ENCODE data around the gene NXF1. TPM values are rescaled to one million over a fixed set of nuclear protein-coding genes. Genes with fewer than 3 reads are reported as not detected.
A peak's percentile ranks its signal among the peaks of the same experiment; 100 is the strongest.

The NXF1 gene
- 93.2 TPM for total RNA-seq
- long read RNA-seq, full-length matches to known transcripts = 5 of 52 reads
- long read RNA-seq, partial matches to known transcripts = 40 of 52 reads
- long read RNA-seq, other reads (novel, unspliced or antisense) = 7 of 52 reads

DNA sequence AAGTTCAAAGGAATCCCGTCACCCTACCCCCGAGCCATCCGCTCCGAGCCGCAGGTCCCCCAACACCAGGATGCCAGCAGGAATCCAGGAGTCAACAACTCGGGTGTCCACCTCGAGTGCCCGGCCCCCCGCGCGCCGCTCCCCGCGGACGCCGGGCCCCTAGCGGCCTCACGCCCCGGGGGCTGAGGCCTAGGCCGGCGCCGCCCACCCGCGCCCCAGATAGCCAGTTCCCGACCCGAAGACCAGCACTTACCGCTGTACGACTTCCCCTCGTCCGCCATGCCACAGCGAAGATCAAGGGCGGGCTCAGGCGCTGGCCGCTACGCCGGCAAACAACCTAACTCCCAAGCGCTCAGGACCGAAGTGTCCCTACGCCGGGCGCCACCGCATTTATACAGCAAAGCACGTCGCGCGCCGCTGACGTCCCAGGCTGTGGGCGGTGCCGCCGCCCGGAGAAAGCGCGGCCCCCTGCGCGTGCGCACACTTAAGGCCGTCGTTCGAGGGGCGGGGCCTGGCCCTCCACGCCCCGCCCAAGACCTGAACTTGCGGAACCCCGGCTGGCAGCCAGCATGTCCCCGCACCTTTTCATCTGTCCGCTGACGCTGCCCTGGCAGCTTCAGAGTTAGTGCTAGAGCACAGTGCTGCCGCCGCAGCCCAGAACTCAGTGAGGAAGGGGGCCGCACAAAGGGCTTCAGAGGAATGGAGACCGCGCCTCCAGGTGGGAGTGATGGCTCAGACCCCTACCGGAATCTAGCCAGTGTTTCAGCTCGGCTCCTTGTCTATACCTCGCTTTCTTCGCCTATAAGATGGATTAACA lies at the start of gene NXF1:
Gene NXF1 (minus strand): TSS at position 365 of the 817 bp plus-strand sequence. CDS start 84 bp downstream, at position 281.
- TF ChIP-seq CTCF (IDR thresholded peaks at IDR 0.05) = no peak
- peaks cover 50% of the 10 kb centered on the region for H3K36me3 ChIP-seq
- H3K27ac ChIP-seq = peak within 1 kb of the TSS; percentile 93
- no peaks in the 10 kb centered on the region for H3K27me3 ChIP-seq (ENCODE audit: low read depth)
- ATAC-seq (peak; percentile 95 to 97), DNase-seq (peak; percentile 96)
- H3K4me3 ChIP-seq = peak within 1 kb of the TSS; percentile 86
- H3K4me1 ChIP-seq = peaks cover 29% of the 10 kb centered on the region
- no peaks in the 10 kb centered on the region for H3K9me3 ChIP-seq
- intact Hi-C loops (cut with DNase I) = no loop called here

GRCh38 chr11:62854013-62854824 lies 49.0 kb upstream of the NXF1 start:
- no peaks in the 10 kb centered on the region for H3K27me3 ChIP-seq (ENCODE audit: low read depth)
- peak overlapping the region; percentile 69 for H3K4me3 ChIP-seq
- H3K27ac ChIP-seq = no peak overlapping the region
- intact Hi-C loops (cut with DNase I) = no loop called here
- H3K9me3 ChIP-seq = no peaks in the 10 kb centered on the region
- no peak for TF ChIP-seq CTCF (IDR thresholded peaks at IDR 0.05)
- DNase-seq = no peak
- peaks cover 28% of the 10 kb centered on the region for H3K36me3 ChIP-seq
- no peak for ATAC-seq
- H3K4me1 ChIP-seq = peaks cover 33% of the 10 kb centered on the region

- Histone ChIP-seq H3K4me3 (peak overlapping the region; percentile 69), H3K27ac (no peak overlapping the region), H3K36me3 (peaks cover 28% of the 10 kb centered on the region), H3K9me3 (no peaks in the 10 kb centered on the region), H3K4me1 (peaks cover 33% of the 10 kb centered on the region), H3K27me3 (ENCODE audit: low read depth) (no peaks in the 10 kb centered on the region)
- intact Hi-C loops (cut with DNase I) = no loop called here
- ATAC-seq (no peak), DNase-seq (no peak)
- TF ChIP-seq CTCF (IDR thresholded peaks at IDR 0.05) = no peak
These were observed 48.2 kb upstream of the NXF1 start for GRCh38 chr11:62853279-62853965.

DNA sequence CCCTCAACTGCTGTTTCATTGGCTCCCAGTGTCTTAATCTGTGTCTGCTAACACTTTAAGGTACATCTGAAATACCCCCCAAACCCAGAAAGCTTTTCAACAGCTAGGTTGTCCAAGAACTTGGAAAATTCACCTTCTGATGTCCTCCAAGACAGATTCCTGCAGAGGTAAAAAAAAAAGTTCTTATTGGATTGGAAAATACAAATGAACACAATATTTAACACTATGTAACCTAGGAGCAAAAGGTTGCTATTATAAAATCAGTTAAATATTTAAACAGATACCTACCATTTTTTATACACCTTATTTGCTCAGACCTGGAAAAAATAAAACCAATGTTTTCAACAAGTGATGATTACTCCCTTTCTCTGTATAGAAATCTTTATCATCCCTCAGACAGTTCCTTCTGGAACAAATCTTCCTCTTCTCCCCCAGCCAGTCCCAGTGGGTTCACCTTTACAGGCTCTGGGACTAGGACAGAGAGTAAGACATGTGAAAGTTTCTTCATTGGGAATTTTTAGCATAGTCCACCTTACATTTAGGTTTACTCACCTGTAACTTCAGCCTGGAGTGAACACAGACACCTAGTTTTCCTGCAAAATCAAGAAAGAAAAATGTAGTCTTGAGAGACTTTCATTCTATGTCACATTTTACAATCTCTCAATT lies 47.4 kb upstream of the NXF1 start:
- H3K27ac ChIP-seq = no peak overlapping the region
- peaks cover 28% of the 10 kb centered on the region for H3K36me3 ChIP-seq
- DNase-seq (no peak), ATAC-seq (no peak)
- no peaks in the 10 kb centered on the region for H3K9me3 ChIP-seq
- no peaks in the 10 kb centered on the region for H3K27me3 ChIP-seq (ENCODE audit: low read depth)
- peaks cover 33% of the 10 kb centered on the region for H3K4me1 ChIP-seq
- H3K4me3 ChIP-seq = no peak overlapping the region
- intact Hi-C loops (cut with DNase I) = no loop called here
- no peak for TF ChIP-seq CTCF (IDR thresholded peaks at IDR 0.05)

Data from lower lobe of right lung (tissue), 2 donors.